Liver (tissue), 9 donors: ENCODE results near the gene ST7. TPM values are rescaled to one million over a fixed set of nuclear protein-coding genes. Genes with fewer than 3 reads are reported as not detected.

Experiments used
- DNase-seq: peaks from one replicate; pipeline ENCODE4 v3.0.0-alpha.2; 2017; ENCODE audit warnings: low spot score
- H3K27ac ChIP-seq, 2 donors: one replicate each; pipeline ENCODE4 v1.7.0; 2013; ENCODE audit warnings: inconsistent platforms in 2 of 2, low read length in 2 of 2, control low read depth in 1 of 2, low read depth in 1 of 2, mild to moderate bottlenecking in 1 of 2
- H3K27me3 ChIP-seq, 4 donors: one replicate each; pipeline versions ENCODE4 v1.6.1 to v1.7.0; 2013; ENCODE audit warnings: low read length in 3 of 4, inconsistent platforms in 1 of 4, mild to moderate bottlenecking in 1 of 4, moderate library complexity in 1 of 4; ENCODE audit not compliant: control insufficient read depth in 4 of 4, insufficient read depth in 4 of 4
- H3K36me3 ChIP-seq, 4 donors: one replicate each; pipeline versions ENCODE4 v1.6.1 to v1.7.0; 2013; ENCODE audit warnings: low read length in 3 of 4, mild to moderate bottlenecking in 3 of 4, low read depth in 1 of 4, moderate library complexity in 1 of 4; ENCODE audit not compliant: control insufficient read depth in 4 of 4, insufficient read depth in 3 of 4
- H3K4me1 ChIP-seq, 4 donors: one replicate each; pipeline versions ENCODE4 v1.6.1 to v1.7.0; 2013; ENCODE audit warnings: low read length in 3 of 4, mild to moderate bottlenecking in 3 of 4, moderate library complexity in 1 of 4; ENCODE audit not compliant: control insufficient read depth in 4 of 4, insufficient read depth in 4 of 4
- H3K4me3 ChIP-seq, 3 donors: one replicate each; pipeline versions ENCODE4 v1.6.1 to v1.7.0; 2013; ENCODE audit warnings: low read length in 3 of 3, control low read depth in 1 of 3, low read depth in 1 of 3, mild to moderate bottlenecking in 1 of 3
- H3K9ac ChIP-seq, 2 donors: one replicate each; pipeline ENCODE4 v1.7.0; 2013; ENCODE audit warnings: low read length in 2 of 2, mild to moderate bottlenecking in 2 of 2, moderate library complexity in 2 of 2, control low read depth in 1 of 2, low read depth in 1 of 2
- H3K9me3 ChIP-seq, 4 donors: one replicate each; pipeline versions ENCODE4 v1.6.1 to v1.7.0; 2013; ENCODE audit warnings: low read length in 3 of 4; ENCODE audit not compliant: control insufficient read depth in 4 of 4
- ATF3 ChIP-seq: IDR thresholded peaks from 2 replicates; pipeline ENCODE4 v1.6.1; 2016; ENCODE audit warnings: antibody characterized with exemption
- EGR1 ChIP-seq, 2 donors: IDR thresholded peaks; 2 replicates each; pipeline ENCODE4 v1.6.1; 2016 to 2018; ENCODE audit warnings: antibody characterized with exemption in 2 of 2, low read depth in 2 of 2
- GABPA ChIP-seq, 2 donors: IDR thresholded peaks in 1 of 2; conservative IDR thresholded peaks in 1 of 2; 2 replicates each; pipeline ENCODE4 v1.6.1; 2016; ENCODE audit warnings: antibody characterized with exemption in 2 of 2, mild to moderate bottlenecking in 1 of 2, moderate library complexity in 1 of 2
- HNF4A ChIP-seq, 2 donors: conservative IDR thresholded peaks; 2 replicates each; pipeline ENCODE4 v1.6.1; 2016; ENCODE audit warnings: antibody characterized with exemption in 2 of 2, mild to moderate bottlenecking in 2 of 2
- JUND ChIP-seq, 2 donors: IDR thresholded peaks; 2 replicates each; pipeline ENCODE4 v1.6.1; 2016; ENCODE audit warnings: antibody characterized with exemption in 2 of 2
- MAX ChIP-seq: IDR thresholded peaks from 2 replicates; pipeline ENCODE4 v1.6.1; 2016; ENCODE audit warnings: antibody characterized with exemption
- NR2F2 ChIP-seq: IDR thresholded peaks from 2 replicates; pipeline ENCODE4 v1.6.1; 2016; ENCODE audit warnings: antibody characterized with exemption
- RAD21 ChIP-seq, 2 donors: IDR thresholded peaks; 2 replicates each; pipeline ENCODE4 v1.6.1; 2016; ENCODE audit warnings: antibody characterized with exemption in 2 of 2, mild to moderate bottlenecking in 2 of 2
- REST ChIP-seq: IDR thresholded peaks from 2 replicates; pipeline ENCODE4 v1.6.1; 2016; ENCODE audit warnings: antibody characterized with exemption, mild to moderate bottlenecking
- RXRA ChIP-seq, 2 donors: IDR thresholded peaks; 2 replicates each; pipeline ENCODE4 v1.6.1; 2017 to 2018; ENCODE audit warnings: antibody characterized with exemption in 2 of 2, mild to moderate bottlenecking in 1 of 2
- TAF1 ChIP-seq: conservative IDR thresholded peaks from 2 replicates; pipeline ENCODE4 v1.6.1; 2016; ENCODE audit warnings: antibody characterized with exemption, mild to moderate bottlenecking
- YY1 ChIP-seq: IDR thresholded peaks from 2 replicates; pipeline ENCODE4 v1.6.1; 2016; ENCODE audit warnings: antibody characterized with exemption, mild to moderate bottlenecking
- WGBS: extraction: QIAGEN DNeasy Blood & Tissue Kit; methylation state at CpG from one replicate; pipeline ENCODE4 v1.1.7; 2013; 5-methylcytosine and 5-hydroxymethylcytosine counted together
- polyA plus RNA-seq, 2 donors: library from polyadenylated mRNA; stranded (reverse) in 1 of 2; unstranded in 1 of 2; fragments of 200-250 nt in 1 of 2; fragments of >200 nt in 1 of 2; fragmentation: Nextera tagmentation in 1 of 2; extraction: Ambion mirVana in 1 of 2; gene quantifications; one replicate each; pipeline versions ENCODE4 v1.2.1 to v1.2.3, GENCODE V29; 2013 to 2015
- total RNA-seq, 2 donors: library from RNA; depleted of rRNA; stranded (reverse); fragments of >200 nt; gene quantifications; one replicate each; pipeline ENCODE4 v1.2.3, GENCODE V29; 2014
- donor health status: healthy.
- donor health status: healthy.
- donor health status: healthy.
- donor health status: healthy.
- donor health status: healthy.

ST7 gene
- total and polyA plus RNA-seq, 4 donors: 13.5 to 30.7 (median 22.6) TPM

- peaks cover 0 to 23% (median 10%) of the 10 kb centered on the region in 4 donors for H3K4me1 ChIP-seq
- peak overlapping the region; percentile 82 to 96 (median 88) for H3K4me3 ChIP-seq
- peak; percentile 68 for DNase-seq
- H3K9me3 ChIP-seq: no peaks in the 10 kb centered on the region
- H3K36me3 ChIP-seq: no peaks in the 10 kb centered on the region
- peak overlapping the region; percentile 96 to 98 for H3K27ac ChIP-seq
- H3K27me3 ChIP-seq: no peaks in the 10 kb centered on the region
- H3K9ac ChIP-seq: peak overlapping the region; percentile 63 to 79
- 3% methylated on average over 25 of the region's 25 CpGs for WGBS
- no peak for TF ChIP-seq REST
- peak; percentile 27 for TF ChIP-seq YY1
- peak; percentile 9 to 11 for TF ChIP-seq HNF4A (conservative IDR thresholded peaks at IDR 0.05)
Observed at GRCh38 chr7:116952635-116953371, 498 bp upstream of the ST7 start.

- Histone ChIP-seq H3K9me3 (no peaks in the 10 kb centered on the region), H3K27ac (peak overlapping the region; percentile 96 to 98), H3K27me3 (no peaks in the 10 kb centered on the region), H3K36me3 (no peaks in the 10 kb centered on the region), H3K4me3 (peak overlapping the region; percentile 85 to 96 (median 87)), H3K9ac (peak overlapping the region; percentile 90 to 97), H3K4me1 (peaks cover 0 to 24% (median 11%) of the 10 kb centered on the region in 4 donors)
- peak; percentile 72 for DNase-seq
- peak; percentile 17 for TF ChIP-seq TAF1
- no peak for TF ChIP-seq GABPA (IDR thresholded peaks at IDR 0.05 in 1 of 2, conservative IDR thresholded peaks at IDR 0.05 in 1 of 2)
- no peak for TF ChIP-seq RAD21 (IDR thresholded peaks at IDR 0.05)
- peak in 1 of 2 donors; percentile 27 for TF ChIP-seq HNF4A (conservative IDR thresholded peaks at IDR 0.05)
- no peak for TF ChIP-seq RXRA (IDR thresholded peaks at IDR 0.05)
- TF ChIP-seq EGR1 (IDR thresholded peaks at IDR 0.05; ENCODE audit: low read depth in 2 of 2): no peak
- TF ChIP-seq MAX: peak; percentile 14
- no peak for TF ChIP-seq NR2F2
- TF ChIP-seq JUND (IDR thresholded peaks at IDR 0.05): peak in 1 of 2 donors; percentile 13
- TF ChIP-seq ATF3: no peak
- WGBS: under 1% methylated on average over 63 of the region's 63 CpGs
Observed at GRCh38 chr7:116953906-116954838, 871 bp downstream of the ST7 start.
